ENCODE measurements around the gene POMGNT2.

DNA sequence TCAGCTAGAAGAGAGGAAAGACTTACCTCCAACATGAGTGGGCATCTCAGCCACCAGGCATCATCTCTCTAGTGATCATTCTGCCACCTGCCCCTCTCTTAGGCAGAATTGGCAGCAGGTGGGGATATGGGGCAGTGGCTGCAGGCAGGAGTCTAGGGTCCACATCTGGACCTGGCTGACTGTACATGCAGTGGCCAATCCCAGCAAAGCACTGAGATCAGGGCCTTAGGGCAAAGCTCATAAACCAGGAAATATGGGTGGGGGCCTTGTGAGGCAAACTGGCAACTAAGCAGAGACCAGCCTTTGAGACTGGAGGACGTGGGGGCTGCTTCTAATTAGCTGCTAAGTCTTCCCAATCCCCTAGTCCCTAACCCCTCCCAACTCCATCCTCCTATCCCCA is 12.9 kb downstream of the POMGNT2 start:
- TF ChIP-seq CTCF (conservative IDR thresholded peaks at IDR 0.05 in 1 of 2, IDR thresholded peaks at IDR 0.05 in 1 of 2; ENCODE audit: low read depth in 1 of 2, low read length in 2 of 2), result no peak
- TF ChIP-seq EZH2 (IDR thresholded peaks at IDR 0.05; ENCODE audit: low read length, missing control alignments), result no peak

Data from fibroblast of lung (primary cell).